ENCODE measurements around the gene CYLD. TPM values are rescaled to one million over a fixed set of nuclear protein-coding genes. Genes with fewer than 3 reads are reported as not detected.

The CYLD gene
- total and polyA plus RNA-seq, 10 of the 15 experiments (the other 5 are each of a cell fraction or from before 2014, with no cell fraction given) = 19.2 to 106 (median 46.1) TPM

GRCh38 chr16:50696575-50697420 lies 45.1 kb upstream of the CYLD start:
- CTCF ChIA-PET = interaction anchor here (0.7 to 9.4 kb wide), 14 partner anchors 12 to 630 kb away, joined by 3 to 86 read pairs (median 10); partner anchors contain the start of gene CYLD
- TF ChIP-seq USF2 (IDR thresholded peaks at IDR 0.05; ENCODE audit: borderline replicate concordance, low read depth, low read length) (peak; percentile 88), BHLHE40 (IDR thresholded peaks at IDR 0.05; ENCODE audit: borderline replicate concordance in 1 of 2, low read depth in 2 of 2, low read length in 1 of 2) (peak; percentile 89 to 92), ZNF687 (IDR thresholded peaks at IDR 0.05) (peak; percentile 88), NR2F1 (conservative IDR thresholded peaks at IDR 0.05) (no peak), MTA2 (IDR thresholded peaks at IDR 0.05; ENCODE audit: low read depth) (peak; percentile 25; the same call in 1 of the 2 replicates), GATAD2B (conservative IDR thresholded peaks at IDR 0.05; ENCODE audit: low read depth) (no peak), CHD4 (IDR thresholded peaks at IDR 0.05) (no peak), SIN3A (IDR thresholded peaks at IDR 0.05; ENCODE audit: low read depth, low read length) (no peak), SUZ12 (IDR thresholded peaks at IDR 0.05; ENCODE audit: unreplicated experiment) (no peak), KDM1A (IDR thresholded peaks at IDR 0.05; ENCODE audit: borderline replicate concordance) (no peak), TCF7 (IDR thresholded peaks at IDR 0.05; ENCODE audit: borderline replicate concordance) (no peak)

More at GRCh38 chr16:50696575-50697420, 45.1 kb upstream of the CYLD start:
- Histone ChIP-seq H3K27me3 (replicated peaks in 1 of 2; ENCODE audit: control insufficient read depth in 2 of 2, insufficient read depth in 2 of 2, low read length in 1 of 2) (no peaks in the 10 kb centered on the region), H3K27ac (ENCODE audit: control insufficient read depth, insufficient read depth) (peak overlapping the region; percentile 95), H3K36me3 (ENCODE audit: control insufficient read depth in 2 of 2, insufficient read depth in 2 of 2, low read length in 1 of 2) (peaks cover 0 to 3% of the 10 kb centered on the region in 2 experiments; a peak in 2 of 4 replicates), H3K4me2 (ENCODE audit: control insufficient read depth, insufficient read depth) (peak overlapping the region; percentile 100), H3K4me1 (ENCODE audit: control insufficient read depth, insufficient read depth, low read length) (peaks cover 57% of the 10 kb centered on the region), H4K20me1 (ENCODE audit: control insufficient read depth, insufficient read depth) (no peaks in the 10 kb centered on the region), H3K9ac (ENCODE audit: control insufficient read depth, insufficient read depth, low read length) (peak overlapping the region; percentile 85), H3K4me3 (peak overlapping the region; percentile 72; the same call in 1 of the 2 replicates), H3K9me3 (replicated peaks; ENCODE audit: control insufficient read depth, insufficient read depth, low read length) (no peaks in the 10 kb centered on the region), H3K79me2 (ENCODE audit: control insufficient read depth, insufficient read depth, low read length) (peaks cover 65% of the 10 kb centered on the region), H2AFZ (ENCODE audit: control insufficient read depth, low read depth, low read length) (no peak overlapping the region)
- 53% methylated on average over 15 of the region's 15 CpGs for WGBS (ENCODE audit: insufficient coverage, insufficient replicate concordance, low lambda C conversion rate, missing lambda C conversion rate)
- in situ Hi-C loops (cut with MboI) (no loop called here), intact Hi-C loops (cut with micrococcal nuclease; ENCODE audit: unreplicated experiment) (loop anchor here (1.0 to 5.0 kb wide), 2 partner anchors 12 to 419 kb away; no protein-coding TSS in a partner anchor)
- ChIA-PET RAD21 (ENCODE audit: unreplicated experiment) (interaction anchor here (0.9 to 9.9 kb wide), 8 partner anchors 12 to 49 kb away, joined by 3 to 121 read pairs (median 36); partner anchors contain the start of genes CYLD and SNX20), SMC1A (ENCODE audit: uncharacterized antibody, unreplicated experiment) (interaction anchor here (1.3 to 8.3 kb wide), 7 partner anchors 12 to 48 kb away, joined by 5 to 190 read pairs (median 30); partner anchors contain the start of genes CYLD and SNX20), POLR2A (interaction anchor here (0.6 to 8.3 kb wide), 8 partner anchors 12 to 747 kb away, joined by 3 to 116 read pairs (median 18); partner anchors contain the start of genes CYLD and SNX20)
- FAIRE-seq (peak; percentile 62), ATAC-seq (peak; percentile 76), DNase-seq (ENCODE audit: low read depth, low spot score) (peak; percentile 82)
- TSS peak; percentile 44 for BruUV-seq (replicated peaks)
